HEK293T (cell line): ENCODE results near the gene TMTC3.
"Not testable (repeated sequence)": the region's sequence is repeated elsewhere in the genome, so short reads cannot be mapped to it uniquely, and the experiment has no call there.

ENCODE experiments used
- CTCF ChIA-PET: fragments of 350-600 bp; formaldehyde crosslinking; extraction: SDS; loops from one replicate; lab custom pipeline; 2021; ENCODE audit warnings: antibody characterized with exemption, inconsistent platforms; lab: Yijun Ruan, JAX
- POLR2A ChIA-PET: fragments of 350-600 bp; formaldehyde crosslinking; extraction: SDS; loops from one replicate; lab custom pipeline; 2020; ENCODE audit warnings: antibody characterized with exemption, inconsistent platforms; lab: Yijun Ruan, JAX
- DNase-seq: peaks from one replicate; pipeline ENCODE4 v3.0.0; 2012; ENCODE audit warnings: mixed read lengths; ENCODE audit errors: extremely low spot score
- ARNT ChIP-seq: fragments of 450-650 bp; IDR thresholded peaks from 2 replicates; pipeline ENCODE4 v1.6.1; 2017; ENCODE audit warnings: mild to moderate bottlenecking
- BHLHE40 ChIP-seq: fragments of 450-650 bp; IDR thresholded peaks from 2 replicates; pipeline ENCODE4 v1.6.1; 2016; ENCODE audit warnings: mild to moderate bottlenecking, moderate library complexity, borderline replicate concordance
- CTBP1 ChIP-seq: fragments of 450-650 bp; IDR thresholded peaks from 2 replicates; pipeline ENCODE4 v1.6.1; 2016; ENCODE audit warnings: borderline replicate concordance
- ELF4 ChIP-seq: fragments of 450-650 bp; IDR thresholded peaks from 2 replicates; pipeline ENCODE4 v1.6.1; 2017; ENCODE audit warnings: antibody characterized with exemption
- FOXA1 ChIP-seq: fragments of 450-650 bp; IDR thresholded peaks from 2 replicates; pipeline ENCODE4 v1.6.1; 2016; ENCODE audit warnings: mild to moderate bottlenecking
- FOXK2 ChIP-seq: fragments of 450-650 bp; IDR thresholded peaks from 2 replicates; pipeline ENCODE4 v1.6.1; 2016; ENCODE audit warnings: mild to moderate bottlenecking
- FOXM1 ChIP-seq: fragments of 450-650 bp; IDR thresholded peaks from 2 replicates; pipeline ENCODE4 v1.6.1; 2017; ENCODE audit warnings: mild to moderate bottlenecking, borderline replicate concordance
- HDGF ChIP-seq: fragments of 450-650 bp; IDR thresholded peaks from 2 replicates; pipeline ENCODE4 v1.6.1; 2017; ENCODE audit warnings: antibody characterized with exemption, borderline replicate concordance
- L3MBTL2 ChIP-seq: fragments of 450-650 bp; conservative IDR thresholded peaks from 2 replicates; pipeline ENCODE4 v1.6.1; 2016; ENCODE audit warnings: mild to moderate bottlenecking
- LEF1 ChIP-seq: fragments of 450-650 bp; IDR thresholded peaks from 2 replicates; pipeline ENCODE4 v1.6.1; 2017; ENCODE audit warnings: mild to moderate bottlenecking, borderline replicate concordance
- NFRKB ChIP-seq: fragments of 450-650 bp; IDR thresholded peaks from 2 replicates; pipeline ENCODE4 v1.6.1; 2016; ENCODE audit warnings: mild to moderate bottlenecking, moderate library complexity
- PKNOX1 ChIP-seq: fragments of 450-650 bp; IDR thresholded peaks from 2 replicates; pipeline ENCODE4 v1.6.1; 2016
- SP1 ChIP-seq: fragments of 450-650 bp; IDR thresholded peaks from 2 replicates; pipeline ENCODE4 v1.6.1; 2017
- SUZ12 ChIP-seq: fragments of 450-650 bp; IDR thresholded peaks from 2 replicates; pipeline ENCODE4 v1.6.1; 2016; ENCODE audit warnings: mild to moderate bottlenecking
- TARDBP ChIP-seq: fragments of 450-650 bp; IDR thresholded peaks from 2 replicates; pipeline ENCODE4 v1.6.1; 2016
- ZNF384 ChIP-seq: fragments of 450-650 bp; IDR thresholded peaks from 2 replicates; pipeline ENCODE4 v1.6.1; 2016

Gene TMTC3

DNA sequence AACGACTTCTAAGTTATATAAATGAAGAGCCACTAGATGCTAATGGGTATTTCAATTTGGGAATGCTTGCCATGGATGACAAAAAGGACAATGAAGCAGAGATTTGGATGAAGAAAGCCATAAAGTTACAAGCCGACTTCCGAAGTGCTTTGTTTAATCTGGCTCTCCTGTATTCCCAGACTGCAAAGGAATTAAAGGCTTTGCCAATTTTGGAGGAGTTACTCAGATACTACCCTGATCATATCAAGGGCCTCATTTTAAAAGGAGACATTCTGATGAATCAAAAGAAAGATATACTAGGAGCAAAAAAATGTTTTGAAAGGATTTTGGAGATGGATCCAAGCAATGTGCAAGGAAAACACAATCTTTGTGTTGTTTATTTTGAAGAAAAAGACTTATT, 52.8 kb downstream of the TMTC3 start:
- DNase-seq, result no peak
- ChIA-PET POLR2A (no interaction called here), CTCF (no interaction called here)
- no peak for TF ChIP-seq ARNT
- no peak for TF ChIP-seq ELF4
- TF ChIP-seq BHLHE40, result no peak
- TF ChIP-seq FOXM1, result no peak
- TF ChIP-seq LEF1, result no peak
- TF ChIP-seq NFRKB, result no peak
- no peak for TF ChIP-seq SUZ12
- no peak for TF ChIP-seq SP1
- no peak for TF ChIP-seq TARDBP
- no peak for TF ChIP-seq FOXK2
- no peak for TF ChIP-seq HDGF
- TF ChIP-seq PKNOX1, result no peak
- TF ChIP-seq CTBP1, result no peak
- no peak for TF ChIP-seq FOXA1
- TF ChIP-seq L3MBTL2, result no peak
- no peak for TF ChIP-seq ZNF384

DNA sequence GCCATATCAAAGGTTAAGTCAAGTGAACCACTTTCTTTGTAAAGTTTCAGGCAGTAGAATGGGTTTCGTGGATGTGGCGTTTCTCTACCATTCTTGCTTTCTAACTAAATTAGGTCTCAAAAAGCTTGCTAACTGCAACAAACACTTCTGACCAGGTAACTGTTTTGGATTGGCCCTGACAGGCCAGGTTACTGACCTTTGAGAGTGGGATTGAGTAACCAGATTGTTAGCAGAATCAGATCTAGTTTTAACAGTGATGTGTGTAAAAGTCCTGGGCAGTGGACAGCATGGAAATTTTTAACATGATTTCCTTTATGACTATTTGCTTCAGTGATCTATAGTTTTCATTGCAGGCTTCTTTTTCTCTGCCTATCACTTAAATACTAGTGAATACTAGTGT, 57.9 kb downstream of the TMTC3 start:
- DNase-seq, result no peak
- ChIA-PET POLR2A (no interaction called here), CTCF (no interaction called here)
- TF ChIP-seq FOXM1 (no peak), LEF1 (no peak), SUZ12 (no peak), CTBP1 (no peak), ZNF384 (no peak), ELF4 (no peak), NFRKB (no peak)

GRCh38 chr12:88202500-88202899, 60.4 kb downstream of the TMTC3 start:
- ChIA-PET CTCF (no interaction called here), POLR2A (no interaction called here)
- DNase-seq, result no peak
- no peak for TF ChIP-seq L3MBTL2
- TF ChIP-seq HDGF, result no peak
- no peak for TF ChIP-seq TARDBP
- TF ChIP-seq PKNOX1, result no peak
- no peak for TF ChIP-seq ZNF384
- TF ChIP-seq ARNT, result no peak
- no peak for TF ChIP-seq LEF1
- no peak for TF ChIP-seq SP1
- no peak for TF ChIP-seq FOXM1
- no peak for TF ChIP-seq FOXK2
- TF ChIP-seq ELF4, result no peak

DNA sequence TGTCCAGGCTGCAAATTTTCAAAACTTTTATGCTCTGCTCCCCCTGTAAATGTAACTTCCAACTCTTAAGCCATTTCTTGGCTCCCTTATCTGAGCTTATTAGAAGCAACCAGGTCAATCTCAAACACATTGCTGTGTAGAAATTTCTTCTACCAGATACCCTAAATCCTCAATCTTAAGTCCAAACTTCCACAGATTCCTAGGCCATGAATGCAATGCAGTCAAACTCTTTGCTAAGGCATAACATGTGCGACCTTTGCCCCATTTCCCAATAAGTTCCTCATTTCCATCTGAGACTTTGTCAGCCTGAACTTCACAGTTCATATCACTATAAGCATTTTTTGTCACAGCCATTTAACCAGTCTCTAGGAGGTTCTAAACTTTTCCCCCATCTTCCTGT, 64.5 kb downstream of the TMTC3 start:
- POLR2A ChIA-PET, result no interaction called here
- CTCF ChIA-PET, result no interaction called here
- no peak for DNase-seq
- TF ChIP-seq NFRKB (no peak), SUZ12 (no peak), L3MBTL2 (no peak), ZNF384 (no peak), FOXK2 (no peak), FOXA1 (no peak), CTBP1 (no peak), PKNOX1 (no peak)

GRCh38 chr12:88207921-88208620, 66.0 kb downstream of the TMTC3 start:
- TF ChIP-seq LEF1, result no peak
- no peak for TF ChIP-seq CTBP1
- no peak for TF ChIP-seq FOXA1
- TF ChIP-seq L3MBTL2, result no peak
- no peak for TF ChIP-seq BHLHE40
- no peak for TF ChIP-seq HDGF
- no peak for DNase-seq
- ChIA-PET CTCF (no interaction called here), POLR2A (no interaction called here)

GRCh38 chr12:88208661-88209060, 66.6 kb downstream of the TMTC3 start:
- DNase-seq, result no peak
- TF ChIP-seq SP1, result no peak
- POLR2A ChIA-PET, result no interaction called here
- CTCF ChIA-PET, result no interaction called here

GRCh38 chr12:88210311-88210710, 68.2 kb downstream of the TMTC3 start:
- CTCF ChIA-PET, POLR2A ChIA-PET, DNase-seq: not testable (repeated sequence)
